ENCODE data around the gene NOL3. TPM values are rescaled to one million over a fixed set of nuclear protein-coding genes. Genes with fewer than 3 reads are reported as not detected.

NOL3 gene
- total and polyA plus RNA-seq, 9 of the 15 experiments (the other 6 are each of a cell fraction or from before 2014, with no cell fraction given): 0.45 to 14.0 (median 5.4) TPM

- TF ChIP-seq THAP7 (CRISPR knock-in tag; IDR thresholded peaks at IDR 0.05): no peak
- TF ChIP-seq ZNF212 (CRISPR knock-in tag; IDR thresholded peaks at IDR 0.05): no peak
- TF ChIP-seq FIP1L1 (IDR thresholded peaks at IDR 0.05; ENCODE audit: low read depth, low read length, poor library complexity, severe bottlenecking): no peak
- no peak for TF ChIP-seq ZBED1 (IDR thresholded peaks at IDR 0.05)
- TF ChIP-seq SP1 (CRISPR knock-in tag; IDR thresholded peaks at IDR 0.05): no peak
- TF ChIP-seq CBFB (CRISPR knock-in tag; IDR thresholded peaks at IDR 0.05): no peak
- no peak for TF ChIP-seq ZBTB11 (CRISPR knock-in tag; IDR thresholded peaks at IDR 0.05)
- no peak for TF ChIP-seq ZNF23 (CRISPR knock-in tag; IDR thresholded peaks at IDR 0.05)
- no peak for TF ChIP-seq ZFP36 (IDR thresholded peaks at IDR 0.05; ENCODE audit: low read depth, low read length, partially characterized antibody)
Measured at GRCh38 chr16:67190448-67191399, 20.4 kb downstream of the NOL3 start (continued).
